ENCODE data around the gene PTN.
"Not testable (repeated sequence)": the region's sequence is repeated elsewhere in the genome, so short reads cannot be mapped to it uniquely, and the experiment has no call there.

The PTN gene

DNA sequence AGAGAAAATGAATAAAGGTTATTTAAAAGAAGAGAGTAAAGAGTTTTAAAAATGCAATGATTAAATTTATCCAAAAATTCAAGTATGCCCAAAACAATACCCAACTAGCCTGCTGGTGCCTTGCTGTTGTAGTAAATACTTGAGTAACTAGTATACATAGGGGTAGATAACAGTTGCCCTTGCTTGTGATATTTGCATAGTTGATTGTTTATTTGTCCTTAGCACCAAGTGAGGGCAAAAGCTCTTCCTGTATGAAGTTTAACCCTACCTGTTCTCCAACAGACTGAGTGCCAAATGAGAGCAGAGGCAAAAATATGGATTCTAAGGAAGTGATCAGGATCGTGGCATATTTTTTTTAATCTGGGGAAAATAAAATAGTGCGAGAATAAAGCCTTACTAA, 85.0 kb downstream of the PTN start:
- DNase-seq = no peak

DNA sequence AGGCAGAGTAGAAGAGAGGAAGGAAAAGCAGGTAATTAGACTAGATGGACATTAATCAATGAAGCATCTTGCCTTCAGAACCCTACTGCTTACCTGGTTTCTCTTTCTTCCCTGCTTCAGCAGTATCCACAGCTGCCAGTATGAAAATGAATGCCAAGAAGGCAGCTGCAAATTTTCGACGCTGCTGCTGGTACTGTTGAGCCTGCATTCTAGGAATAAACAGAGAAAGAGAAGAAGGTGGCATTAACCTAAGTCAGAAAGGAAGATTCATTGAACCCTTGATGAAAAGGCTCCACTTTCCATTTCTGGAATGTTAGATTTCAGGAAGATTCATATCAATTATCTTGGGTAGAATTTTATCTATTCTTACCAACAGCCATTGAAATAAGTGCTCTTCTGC, 88.8 kb downstream of the PTN start:
- no peak for DNase-seq

DNA sequence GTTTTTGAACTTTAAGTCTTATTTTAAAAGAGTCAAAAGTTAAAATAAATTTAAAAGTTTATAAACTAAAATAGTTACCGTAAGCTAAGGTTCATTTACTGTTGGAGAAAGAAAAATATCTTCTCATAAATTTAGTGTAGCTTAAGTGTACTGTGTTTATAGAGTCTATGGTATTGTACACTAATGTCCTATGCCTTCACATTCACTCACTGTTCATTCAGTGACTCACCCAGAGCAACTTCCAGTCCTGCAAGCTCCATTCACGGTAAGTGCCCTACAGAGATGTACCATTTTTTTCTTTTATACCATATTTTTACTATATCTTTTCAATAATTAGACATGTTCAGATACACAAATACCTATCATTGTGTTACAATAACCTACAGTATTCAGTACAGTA, 97.6 kb downstream of the PTN start:
- DNase-seq = no peak

DNA sequence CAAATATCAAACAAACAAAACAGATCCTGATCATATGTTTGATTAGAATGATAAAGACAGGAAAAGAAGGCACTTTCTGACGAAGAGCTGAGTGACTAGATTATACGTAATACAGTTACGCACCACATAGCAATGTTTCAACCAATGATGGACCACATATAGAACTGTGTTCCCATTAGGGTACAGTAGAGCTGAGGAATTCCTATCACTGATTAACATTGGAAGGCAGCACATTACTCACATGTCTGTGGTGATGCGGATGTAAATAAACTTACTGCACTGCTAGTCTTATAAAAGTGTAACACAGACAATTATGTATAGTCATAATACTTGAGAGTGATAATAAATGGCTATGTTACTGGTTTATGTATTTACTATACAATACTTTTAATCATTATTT, 98.3 kb downstream of the PTN start:
- no peak for DNase-seq

- no peak for DNase-seq
Observed at GRCh38 chr7:137243741-137244140, 99.8 kb downstream of the PTN start.

DNA sequence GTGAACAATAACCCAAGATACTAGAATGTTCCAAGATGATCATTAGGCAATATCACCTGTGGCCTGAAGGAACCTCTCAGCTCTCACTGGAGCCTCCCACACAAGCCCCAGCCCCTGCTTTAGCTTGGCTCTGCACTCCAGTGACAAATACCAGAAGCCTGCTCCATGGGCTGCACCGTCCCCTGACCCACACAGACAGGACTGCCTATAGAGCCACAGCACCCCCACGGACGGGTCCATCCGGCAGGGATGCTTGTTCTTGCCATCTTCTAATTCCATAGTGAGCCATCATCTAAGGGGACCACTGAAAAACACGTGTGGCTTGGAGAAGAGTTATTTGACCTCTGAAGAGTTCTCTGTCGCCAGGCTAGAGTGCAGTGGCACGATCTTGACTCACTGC, 100.9 kb downstream of the PTN start:
- DNase-seq = no peak

- no peak for DNase-seq
Observed at GRCh38 chr7:137241655-137242360, 101.7 kb downstream of the PTN start.

- DNase-seq = not testable (repeated sequence)
Observed at GRCh38 chr7:137239186-137239585, 104.3 kb downstream of the PTN start.

GRCh38 chr7:137235434-137235833, 108.1 kb downstream of the PTN start:
- no peak for DNase-seq

GRCh38 chr7:137231167-137231566, 112.4 kb downstream of the PTN start:
- no peak for DNase-seq

DNA sequence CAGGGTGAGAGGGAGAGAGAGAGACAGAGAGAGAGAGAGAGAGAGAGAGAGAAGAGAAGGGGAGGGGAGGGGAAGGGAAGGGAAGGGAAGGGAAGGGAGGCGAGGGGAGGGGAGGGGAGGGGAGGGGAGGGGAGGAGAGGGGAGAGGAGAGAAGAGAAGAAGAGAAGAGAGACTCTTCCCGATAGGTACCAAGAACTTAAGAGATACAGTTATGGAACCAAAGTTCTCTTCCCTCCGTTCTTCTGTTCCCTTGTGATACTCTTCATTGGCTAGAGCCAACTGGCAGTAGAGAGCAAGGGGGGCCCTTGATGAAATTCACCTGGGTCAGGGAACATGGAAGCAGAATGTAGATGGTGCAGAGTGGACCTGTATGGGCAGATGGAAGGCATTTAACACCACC, 122.1 kb downstream of the PTN start:
- DNase-seq = no peak

GRCh38 chr7:137213744-137214143, 129.8 kb downstream of the PTN start:
- DNase-seq = no peak

GRCh38 chr7:137209151-137209817, 134.2 kb downstream of the PTN start:
- DNase-seq = no peak

DNA sequence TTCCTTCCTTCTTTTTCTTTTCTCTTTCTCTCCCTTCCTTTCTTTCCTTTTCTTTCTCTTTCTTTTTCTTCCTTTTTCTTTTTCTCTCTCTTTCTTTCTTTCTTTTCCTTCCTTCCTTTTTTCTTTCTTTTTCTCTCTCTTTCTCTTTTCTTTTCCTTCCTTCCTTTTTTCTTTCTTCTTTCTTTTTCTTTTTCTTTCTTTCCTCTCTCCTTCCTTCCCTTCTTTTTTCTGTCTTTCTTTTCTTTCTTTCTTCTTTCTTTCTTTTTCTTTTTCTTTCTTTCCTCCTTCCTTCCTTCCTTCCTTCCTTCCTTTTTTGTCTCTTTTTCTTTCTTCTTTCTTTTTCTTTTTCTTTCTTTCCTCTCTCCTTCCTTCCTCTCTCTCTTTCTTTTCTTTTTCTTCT, 136.8 kb downstream of the PTN start:
- DNase-seq = no peak

DNA sequence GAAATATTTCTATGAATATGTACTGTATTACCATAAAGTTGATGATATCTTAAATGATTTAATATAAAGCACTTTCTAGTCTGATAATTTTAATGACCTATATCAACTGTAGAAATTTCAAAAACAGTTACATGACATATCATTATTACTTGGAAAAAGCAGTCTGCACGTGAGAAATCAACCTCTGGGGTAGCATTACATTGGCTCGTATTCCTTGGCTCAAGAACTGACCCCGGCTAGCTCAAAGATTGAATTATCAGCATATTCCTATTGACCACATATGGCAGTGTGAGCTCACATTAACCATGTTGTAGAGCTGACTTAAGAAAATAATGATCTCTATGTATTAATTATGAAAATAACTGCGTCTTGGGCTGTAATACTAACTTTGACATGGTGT, 139.3 kb downstream of the PTN start:
- no peak for DNase-seq

DNA sequence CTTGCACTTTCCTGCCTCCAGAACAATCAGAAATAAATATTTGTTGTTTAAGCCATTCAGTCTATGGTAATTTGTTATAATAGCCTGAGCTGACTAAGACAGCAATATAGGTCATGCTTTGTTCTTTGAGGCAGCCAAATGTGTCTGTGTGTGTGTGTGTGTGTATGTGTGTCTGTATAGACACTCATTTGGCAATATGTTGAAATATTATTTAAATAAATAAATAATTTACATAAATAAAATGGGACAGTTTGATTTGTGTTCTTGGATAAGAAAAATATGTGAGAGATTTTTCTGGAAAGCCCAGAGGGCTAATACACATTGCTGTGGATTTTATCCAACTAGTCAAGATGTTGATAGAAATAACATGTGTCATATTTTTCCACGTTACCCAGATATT, 140.2 kb downstream of the PTN start:
- no peak for DNase-seq

- no peak for DNase-seq
Observed at GRCh38 chr7:137196648-137197047, 146.9 kb downstream of the PTN start.

DNA sequence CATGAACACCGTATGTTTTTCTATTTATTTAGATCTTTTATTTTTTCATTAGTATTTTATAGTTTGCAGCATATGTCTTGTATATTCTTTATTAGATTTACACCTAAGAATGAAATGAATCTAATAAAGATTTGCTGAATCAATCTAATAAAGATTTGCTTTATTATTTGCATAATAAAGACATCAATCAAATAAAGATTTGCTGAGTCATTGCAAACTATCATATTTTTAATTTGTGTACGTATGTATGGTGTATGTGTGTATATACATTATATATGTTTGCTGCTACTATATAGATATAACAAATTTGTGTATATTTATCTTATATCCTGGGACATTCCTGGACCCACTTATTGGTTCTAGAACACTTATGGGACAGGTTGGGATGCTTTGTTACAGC, 147.5 kb downstream of the PTN start:
- DNase-seq = no peak

GRCh38 chr7:137181619-137182018, 161.9 kb downstream of the PTN start:
- not testable (repeated sequence) for DNase-seq

All from stimulated activated CD4-positive, alpha-beta T cell treated with anti-CD3 and anti-CD28 coated beads, Interleukin-4, amount 100 ng/mL, for 1 hour (primary cell).